Measurements from ENCODE around the gene FBLN2. TPM values are rescaled to one million over a fixed set of nuclear protein-coding genes. Genes with fewer than 3 reads are reported as not detected.

FBLN2 gene
- polyA plus RNA-seq, 3 donors = 0.08 TPM; not detected in 2

GRCh38 chr3:13607821-13608597 is 59.1 kb downstream of the FBLN2 start:
- Histone ChIP-seq H2AFZ (ENCODE audit: insufficient read depth, low read depth, low read length, poor library complexity, severe bottlenecking) (no peak overlapping the region), H3K4me1 (ENCODE audit: control insufficient read depth in 1 of 2, insufficient read depth in 2 of 2, low read length in 2 of 2) (no peaks in the 10 kb centered on the region), H3K36me3 (replicated peaks in 1 of 2; ENCODE audit: control insufficient read depth in 1 of 2, insufficient read depth in 2 of 2, low read length in 2 of 2) (no peaks in the 10 kb centered on the region), H4K20me1 (ENCODE audit: insufficient read depth, low read length) (no peaks in the 10 kb centered on the region), H3K4me3 (replicated peaks in 1 of 3; ENCODE audit: low read depth in 2 of 3, low read length in 3 of 3) (no peak overlapping the region), H3K9ac (ENCODE audit: insufficient read depth, low read length, poor library complexity, severe bottlenecking) (no peak overlapping the region), H3K9me3 (replicated peaks in 1 of 2; ENCODE audit: control insufficient read depth in 1 of 2, insufficient read depth in 1 of 2, low read length in 2 of 2) (no peaks in the 10 kb centered on the region), H3K27me3 (ENCODE audit: control insufficient read depth in 2 of 2, insufficient read depth in 2 of 2, low read length in 2 of 2) (no peaks in the 10 kb centered on the region), H3K27ac (ENCODE audit: low read depth in 1 of 2, low read length in 2 of 2) (no peak overlapping the region), H3K79me2 (ENCODE audit: insufficient read depth, low read length) (no peaks in the 10 kb centered on the region), H3K4me2 (replicated peaks; ENCODE audit: extremely low read depth, low read length, poor library complexity, severe bottlenecking) (no peak overlapping the region)
- TF ChIP-seq, protein P1, sequence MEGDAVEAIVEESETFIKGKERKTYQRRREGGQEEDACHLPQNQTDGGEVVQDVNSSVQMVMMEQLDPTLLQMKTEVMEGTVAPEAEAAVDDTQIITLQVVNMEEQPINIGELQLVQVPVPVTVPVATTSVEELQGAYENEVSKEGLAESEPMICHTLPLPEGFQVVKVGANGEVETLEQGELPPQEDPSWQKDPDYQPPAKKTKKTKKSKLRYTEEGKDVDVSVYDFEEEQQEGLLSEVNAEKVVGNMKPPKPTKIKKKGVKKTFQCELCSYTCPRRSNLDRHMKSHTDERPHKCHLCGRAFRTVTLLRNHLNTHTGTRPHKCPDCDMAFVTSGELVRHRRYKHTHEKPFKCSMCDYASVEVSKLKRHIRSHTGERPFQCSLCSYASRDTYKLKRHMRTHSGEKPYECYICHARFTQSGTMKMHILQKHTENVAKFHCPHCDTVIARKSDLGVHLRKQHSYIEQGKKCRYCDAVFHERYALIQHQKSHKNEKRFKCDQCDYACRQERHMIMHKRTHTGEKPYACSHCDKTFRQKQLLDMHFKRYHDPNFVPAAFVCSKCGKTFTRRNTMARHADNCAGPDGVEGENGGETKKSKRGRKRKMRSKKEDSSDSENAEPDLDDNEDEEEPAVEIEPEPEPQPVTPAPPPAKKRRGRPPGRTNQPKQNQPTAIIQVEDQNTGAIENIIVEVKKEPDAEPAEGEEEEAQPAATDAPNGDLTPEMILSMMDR (IDR thresholded peaks at IDR 0.05) = no peak
- DNase-seq = no peak
- Mint-ChIP-seq H3K4me1 (no peaks in the 10 kb centered on the region), H3K27me3 (ENCODE audit: low read depth in 3 of 3) (peaks cover 0 to 6% (median 4%) of the 10 kb centered on the region in 3 donors), H3K9me3 (peaks cover 0 to 2% (median 0%) of the 10 kb centered on the region in 7 donors), H3K27ac (no peak overlapping the region), H3K4me3 (no peak overlapping the region), H3K36me3 (no peaks in the 10 kb centered on the region)
- WGBS (ENCODE audit: insufficient coverage) = 94% methylated on average over 13 of the region's 14 CpGs
- intact Hi-C loops (cut with micrococcal nuclease) = no loop called here

DNA sequence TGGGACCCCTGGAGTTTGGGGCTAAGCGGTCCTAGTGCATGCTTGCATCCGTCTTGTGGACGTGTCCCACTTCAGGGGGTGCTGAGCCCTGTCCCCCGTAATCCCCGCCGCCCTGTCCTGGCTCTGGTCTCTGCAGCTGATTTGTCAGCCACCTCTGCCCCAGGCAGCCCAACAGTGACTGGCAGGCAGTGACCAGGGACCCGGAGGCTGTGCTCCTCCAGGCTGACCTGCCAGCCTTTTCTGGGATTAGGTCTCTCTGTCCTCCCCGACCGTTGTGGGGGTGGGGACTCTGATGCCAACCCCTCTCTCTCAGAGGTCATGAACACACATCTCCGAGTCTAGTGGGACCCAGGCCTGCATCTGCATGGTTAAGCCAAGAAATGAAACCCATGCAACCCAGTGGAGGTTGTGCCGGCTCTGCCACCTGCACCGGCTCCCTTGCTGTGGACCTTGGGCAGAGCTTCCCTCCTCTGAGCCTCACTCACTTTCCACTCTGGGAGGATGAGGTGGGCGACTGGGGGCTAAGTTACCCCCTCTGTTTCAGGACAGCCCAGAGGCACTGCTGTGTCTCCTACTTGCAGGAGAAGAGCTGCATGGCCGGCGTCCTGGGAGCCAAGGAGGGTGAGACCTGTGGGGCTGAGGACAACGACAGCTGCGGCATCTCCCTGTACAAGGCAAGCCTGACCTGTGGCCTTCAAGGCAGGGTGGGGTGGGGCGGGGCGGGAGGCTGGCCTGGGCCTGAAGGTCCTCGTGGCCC is 60.2 kb downstream of the FBLN2 start:
- TF ChIP-seq, protein P1 (IDR thresholded peaks at IDR 0.05) = no peak
- no peaks in the 10 kb centered on the region for H3K4me1 ChIP-seq (ENCODE audit: control insufficient read depth in 1 of 2, insufficient read depth in 2 of 2, low read length in 2 of 2)
- intact Hi-C loops (cut with micrococcal nuclease) = no loop called here
- Mint-ChIP-seq H3K4me1 (no peaks in the 10 kb centered on the region), H3K27ac (no peak overlapping the region), H3K27me3 (ENCODE audit: low read depth in 3 of 3) (peaks cover 0 to 6% (median 4%) of the 10 kb centered on the region in 3 donors), H3K4me3 (no peak overlapping the region), H3K36me3 (no peaks in the 10 kb centered on the region), H3K9me3 (peaks cover 0 to 2% (median 0%) of the 10 kb centered on the region in 7 donors)
- H3K4me2 ChIP-seq (replicated peaks; ENCODE audit: extremely low read depth, low read length, poor library complexity, severe bottlenecking) = no peak overlapping the region
- no peaks in the 10 kb centered on the region for H4K20me1 ChIP-seq (ENCODE audit: insufficient read depth, low read length)
- WGBS (ENCODE audit: insufficient coverage) = 92% methylated on average over 15 of the region's 20 CpGs
- H3K27me3 ChIP-seq (ENCODE audit: control insufficient read depth in 2 of 2, insufficient read depth in 2 of 2, low read length in 2 of 2) = no peaks in the 10 kb centered on the region
- no peaks in the 10 kb centered on the region for H3K79me2 ChIP-seq (ENCODE audit: insufficient read depth, low read length)
- H3K27ac ChIP-seq (ENCODE audit: low read depth in 1 of 2, low read length in 2 of 2) = no peak overlapping the region
- H2AFZ ChIP-seq (ENCODE audit: insufficient read depth, low read depth, low read length, poor library complexity, severe bottlenecking) = no peak overlapping the region
- no peak overlapping the region for H3K4me3 ChIP-seq (replicated peaks in 1 of 3; ENCODE audit: low read depth in 2 of 3, low read length in 3 of 3)
- H3K36me3 ChIP-seq (replicated peaks in 1 of 2; ENCODE audit: control insufficient read depth in 1 of 2, insufficient read depth in 2 of 2, low read length in 2 of 2) = no peaks in the 10 kb centered on the region
- H3K9ac ChIP-seq (ENCODE audit: insufficient read depth, low read length, poor library complexity, severe bottlenecking) = no peak overlapping the region
- DNase-seq = no peak
- H3K9me3 ChIP-seq (replicated peaks in 1 of 2; ENCODE audit: control insufficient read depth in 1 of 2, insufficient read depth in 1 of 2, low read length in 2 of 2) = no peaks in the 10 kb centered on the region

All from CD14-positive monocyte (primary cell).